Lower lobe of right lung (tissue), 2 donors: Measurements from ENCODE around the gene MBD3. TPM values are rescaled to one million over a fixed set of nuclear protein-coding genes. Genes with fewer than 3 reads are reported as not detected.

Experiments used
- ATAC-seq, 2 donors: fragments of 200-7000 bp; cut with Tn5 transposase; one replicate each; pipeline ENCODE4 v1.9.1; 2020 to 2022; ENCODE audit warnings: mild to moderate bottlenecking in 2 of 2, moderate library complexity in 2 of 2
- DNase-seq: peaks from one replicate; pipeline ENCODE4 v3.0.0-alpha.2; 2020
- H3K27ac ChIP-seq: fragments of 200-600 bp; one replicate; pipeline ENCODE4 v1.8.0; 2022
- H3K27me3 ChIP-seq: fragments of 200-600 bp; one replicate; pipeline ENCODE4 v1.8.0; 2022; ENCODE audit warnings: low read depth
- H3K36me3 ChIP-seq: fragments of 200-600 bp; one replicate; pipeline ENCODE4 v1.8.0; 2022; ENCODE audit warnings: mild to moderate bottlenecking
- H3K4me1 ChIP-seq: fragments of 200-600 bp; one replicate; pipeline ENCODE4 v1.8.0; 2022
- H3K4me3 ChIP-seq: fragments of 200-600 bp; one replicate; pipeline ENCODE4 v1.8.0; 2022; ENCODE audit warnings: mild to moderate bottlenecking
- H3K9me3 ChIP-seq: fragments of 200-600 bp; one replicate; pipeline ENCODE4 v1.8.0; 2022
- CTCF ChIP-seq: fragments of 200-600 bp; IDR thresholded peaks from one replicate; pipeline ENCODE4 v1.8.0; 2022; ENCODE audit warnings: antibody characterized with exemption, mild to moderate bottlenecking
- intact Hi-C: fragments of 100-400 bp; cut with DNase I; formaldehyde crosslinking; loops from one replicate; pipeline ENCODE4 v1.11.0; 2022
- total RNA-seq: library from RNA; stranded (reverse); fragmentation: NEBNext Ultra II Directional; extraction: Animal tissue kit (Norgen Biotek cat#: 25700); gene quantifications from one replicate; pipeline ENCODE4 v1.2.1, GENCODE V29; 2021
- donor health status: DM: no; HTN: yes; CAD: no; lungs with severe emphysema.

MBD3 gene
- total RNA-seq, 1 donor from 2014 or later = 68.1 TPM

- Histone ChIP-seq H3K9me3 (no peaks in the 10 kb centered on the region), H3K4me3 (peak overlapping the region; percentile 27), H3K36me3 (peaks cover 26% of the 10 kb centered on the region), H3K27me3 (no peaks in the 10 kb centered on the region), H3K4me1 (peaks cover 36% of the 10 kb centered on the region), H3K27ac (peak overlapping the region; percentile 31)
- intact Hi-C loops = no loop called here
- ATAC-seq = no peak
- DNase-seq = no peak
- no peak for TF ChIP-seq CTCF
These were observed 16.4 kb upstream of the MBD3 start for GRCh38 chr19:1609103-1609396.

GRCh38 chr19:1608359-1609102 is 15.9 kb upstream of the MBD3 start:
- ATAC-seq (no peak), DNase-seq (no peak)
- Histone ChIP-seq H3K27ac (peak overlapping the region; percentile 31), H3K4me1 (peaks cover 41% of the 10 kb centered on the region), H3K27me3 (no peaks in the 10 kb centered on the region), H3K36me3 (peaks cover 21% of the 10 kb centered on the region), H3K4me3 (peak overlapping the region; percentile 27), H3K9me3 (no peaks in the 10 kb centered on the region)
- intact Hi-C loops = no loop called here
- no peak for TF ChIP-seq CTCF

GRCh38 chr19:1606138-1606651 is 13.5 kb upstream of the MBD3 start:
- Histone ChIP-seq H3K36me3 (peaks cover 3% of the 10 kb centered on the region), H3K9me3 (no peaks in the 10 kb centered on the region), H3K4me3 (peak overlapping the region; percentile 100), H3K4me1 (peaks cover 53% of the 10 kb centered on the region), H3K27me3 (no peaks in the 10 kb centered on the region), H3K27ac (peak overlapping the region; percentile 89)
- ATAC-seq = peak; percentile 3 to 4
- DNase-seq = no peak
- TF ChIP-seq CTCF = no peak
- intact Hi-C loops = no loop called here

GRCh38 chr19:1605236-1606137 is 12.8 kb upstream of the MBD3 start, which contains the start of gene UQCR11:
UQCR11 (minus strand) TSS chr19:1605462; CDS start chr19:1605409, 53 bp downstream.
- intact Hi-C loops = no loop called here
- H3K36me3 ChIP-seq = no peaks in the 10 kb centered on the region
- no peaks in the 10 kb centered on the region for H3K27me3 ChIP-seq
- H3K4me1 ChIP-seq = peaks cover 53% of the 10 kb centered on the region
- peak; percentile 60 for TF ChIP-seq CTCF
- no peaks in the 10 kb centered on the region for H3K9me3 ChIP-seq
- ATAC-seq (peak; percentile 94 to 97), DNase-seq (peak; percentile 96)
- H3K4me3 ChIP-seq = peak within 1 kb of the TSS; percentile 100
- H3K27ac ChIP-seq = peak within 1 kb of the TSS; percentile 89

- ATAC-seq (no peak), DNase-seq (no peak)
- TF ChIP-seq CTCF = no peak
- H3K4me3 ChIP-seq = no peak overlapping the region
- no peaks in the 10 kb centered on the region for H3K27me3 ChIP-seq
- peaks cover 37% of the 10 kb centered on the region for H3K4me1 ChIP-seq
- intact Hi-C loops = no loop called here
- H3K9me3 ChIP-seq = no peaks in the 10 kb centered on the region
- no peak overlapping the region for H3K27ac ChIP-seq
- H3K36me3 ChIP-seq = peaks cover 28% of the 10 kb centered on the region
These were observed 9.5 kb upstream of the MBD3 start for GRCh38 chr19:1602091-1602707.
